Urothelium cell line (cell line): Measurements from ENCODE around the gene TMSB4X.
"Not testable (repeated sequence)": the region's sequence is repeated elsewhere in the genome, so short reads cannot be mapped to it uniquely, and the experiment has no call there.

Experiments used
- DNase-seq: peaks from one replicate; pipeline ENCODE4 v3.0.0; 2011; ENCODE audit warnings: low spot score, mixed read lengths
- FAIRE-seq: peaks from 2 replicates; lab custom pipeline; 2011; peaks lifted over from hg19 to GRCh38; lab: Jason Lieb, UNC

Gene TMSB4X

DNA sequence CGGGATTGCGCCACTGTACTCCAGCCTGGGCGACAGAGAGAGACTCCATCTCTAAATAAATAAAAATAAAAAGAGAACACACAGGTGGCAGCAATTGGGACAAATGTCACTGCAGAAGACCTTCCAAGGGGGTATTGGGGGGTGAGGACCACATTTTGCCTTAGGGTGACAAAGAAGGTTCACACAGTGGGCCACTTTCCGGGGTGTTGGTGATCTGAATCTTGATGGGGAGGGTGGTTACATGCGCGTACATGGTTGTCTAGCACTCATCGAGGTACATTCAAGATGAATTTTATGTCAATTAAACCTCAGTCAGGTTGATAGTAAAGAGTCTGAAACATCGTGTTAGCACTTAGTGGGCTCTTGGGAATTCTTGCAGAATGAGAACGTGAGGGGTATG, 20.5 kb upstream of the TMSB4X start:
- DNase-seq (no peak), FAIRE-seq (no peak)

DNA sequence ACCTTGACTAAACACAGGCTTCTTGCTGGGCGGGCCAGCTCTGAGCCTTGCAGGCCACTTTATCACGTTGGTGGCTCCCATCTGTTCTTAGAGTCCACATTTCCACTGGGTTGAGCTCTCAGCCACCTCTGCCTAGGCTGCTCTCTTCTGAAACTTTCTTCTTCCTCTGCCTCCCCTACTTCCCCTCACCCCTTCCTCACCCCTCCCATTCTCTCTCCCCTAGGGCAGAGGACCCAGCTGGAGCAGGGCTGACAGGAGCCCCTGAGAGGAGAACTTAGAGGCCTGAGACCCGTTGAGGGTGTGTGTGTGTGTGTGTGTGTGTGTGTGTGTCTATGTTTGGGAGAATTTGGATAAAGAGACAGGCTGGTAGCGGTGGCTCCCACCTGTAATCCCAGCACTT, 19.9 kb upstream of the TMSB4X start:
- FAIRE-seq: no peak

GRCh38 chrX:12955882-12956703, 18.8 kb upstream of the TMSB4X start:
- FAIRE-seq: no peak
- DNase-seq: peak; percentile 35

More for the DNA sequence above, 19.9 kb upstream of the TMSB4X start:
- no peak for DNase-seq

GRCh38 chrX:12956704-12957534, 18.0 kb upstream of the TMSB4X start:
- FAIRE-seq (no peak), DNase-seq (peak; percentile 29)

- no peak for FAIRE-seq
- no peak for DNase-seq
Observed at GRCh38 chrX:12958059-12958458, 16.9 kb upstream of the TMSB4X start.

DNA sequence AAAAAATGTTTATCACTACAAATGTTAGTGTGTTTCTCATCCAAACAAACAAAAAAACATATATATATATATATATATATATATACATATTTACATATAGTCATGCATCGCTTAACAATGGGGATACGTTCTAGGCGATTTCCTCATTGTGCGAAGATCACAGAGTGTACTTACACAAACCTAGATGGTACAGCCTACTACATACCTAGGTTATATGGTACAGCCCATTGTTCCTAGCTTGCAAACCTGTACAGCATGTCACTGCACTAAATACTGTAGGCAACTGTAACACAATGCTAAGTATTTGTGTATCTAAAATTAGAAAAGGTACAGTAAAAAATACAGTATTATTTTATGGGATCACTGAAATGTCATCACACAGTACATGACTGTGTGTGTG, 16.4 kb upstream of the TMSB4X start:
- no peak for FAIRE-seq
- no peak for DNase-seq

GRCh38 chrX:12961196-12961718, 13.7 kb upstream of the TMSB4X start:
- no peak for DNase-seq
- no peak for FAIRE-seq

DNA sequence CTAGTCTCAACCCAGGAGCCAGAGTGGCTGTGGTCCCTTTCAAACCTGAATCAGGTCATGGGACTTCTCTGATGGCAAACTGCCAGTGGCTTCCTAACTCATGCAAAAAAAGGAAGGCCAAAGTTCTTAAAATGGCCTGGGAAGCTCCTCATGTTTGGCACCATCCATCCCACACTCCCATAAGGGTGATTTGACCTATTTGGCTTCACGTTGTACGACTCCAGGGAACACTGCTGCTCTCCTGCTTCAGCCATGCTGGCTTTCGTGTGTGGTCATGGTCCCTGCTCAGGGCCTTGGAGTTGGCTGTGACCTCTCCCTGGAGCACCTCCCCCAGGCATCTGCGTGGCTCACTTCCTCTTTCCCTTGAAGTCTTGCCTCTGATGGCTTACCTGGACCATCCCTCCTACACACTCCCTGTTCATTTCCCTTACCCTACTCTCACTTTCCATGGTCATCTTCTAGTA, 12.8 kb upstream of the TMSB4X start:
- DNase-seq (no peak), FAIRE-seq (no peak)

DNA sequence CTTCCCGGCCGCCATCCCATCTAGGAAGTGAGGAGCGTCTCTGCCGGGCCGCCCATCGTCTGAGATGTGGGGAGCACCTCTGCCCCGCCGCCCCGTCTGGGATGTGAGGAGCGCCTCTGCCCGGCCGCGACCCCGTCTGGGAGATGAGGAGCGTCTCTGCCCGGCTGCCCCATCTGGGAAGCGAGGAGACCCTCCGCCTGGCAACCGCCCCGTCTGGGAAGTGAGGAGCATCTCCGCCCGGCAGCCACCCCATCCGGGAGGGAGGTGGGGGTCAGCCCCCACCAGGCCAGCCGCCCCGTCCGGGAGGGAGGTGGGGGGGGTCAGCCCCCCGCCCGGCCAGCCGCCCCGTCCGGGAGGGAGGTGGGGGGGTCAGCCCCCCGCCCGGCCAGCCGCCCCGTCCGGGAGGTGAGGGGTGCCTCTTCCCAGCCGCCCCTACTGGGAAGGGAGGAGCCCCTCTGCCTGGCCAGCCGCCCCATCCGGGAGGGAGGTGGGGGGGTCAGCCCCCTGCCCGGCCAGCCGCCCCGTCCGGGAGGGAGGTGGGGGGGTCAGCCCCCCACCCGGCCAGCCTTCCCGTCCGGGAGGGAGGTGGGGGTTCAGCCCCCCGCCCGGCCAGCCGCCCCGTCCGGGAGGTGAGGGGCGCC, 11.6 kb upstream of the TMSB4X start:
- not testable (repeated sequence) for DNase-seq, FAIRE-seq

DNA sequence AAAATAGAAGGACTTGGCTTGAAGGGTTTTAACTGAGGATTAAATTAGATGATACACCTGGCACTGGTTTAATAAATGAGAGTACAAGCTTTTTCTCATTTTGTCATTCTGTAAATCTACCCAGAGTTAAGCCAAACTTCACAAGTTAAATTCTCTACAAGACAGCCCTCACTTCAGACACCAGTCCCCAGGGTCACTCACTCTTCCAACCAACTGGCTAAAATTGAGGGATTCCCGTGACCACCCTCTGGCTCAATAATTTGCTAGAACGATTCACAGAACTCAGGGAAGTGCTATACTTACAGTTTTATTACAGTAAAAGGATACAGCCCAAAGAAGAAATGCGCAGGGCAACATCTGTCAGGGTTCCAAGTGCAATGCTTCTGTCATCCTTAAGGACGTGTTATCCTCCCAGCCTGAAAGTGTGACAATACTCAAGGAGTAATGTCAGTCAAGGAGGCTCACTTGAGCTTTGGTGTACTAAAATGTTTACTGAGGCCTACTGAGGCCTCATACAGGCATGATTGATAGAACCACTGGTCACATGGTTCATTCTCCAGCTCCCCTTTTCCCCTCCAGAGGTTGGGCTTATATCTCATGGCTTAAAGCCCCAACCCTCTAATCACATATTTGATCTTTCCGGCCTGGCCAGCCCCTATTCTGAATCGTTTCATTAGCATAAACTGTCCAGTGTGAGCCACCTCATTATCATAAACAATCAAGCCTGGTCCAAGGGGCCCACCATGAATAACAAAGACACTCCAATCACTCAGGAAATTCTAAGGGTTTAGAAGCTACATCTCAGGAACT, 9.6 kb upstream of the TMSB4X start:
- FAIRE-seq: no peak

DNA sequence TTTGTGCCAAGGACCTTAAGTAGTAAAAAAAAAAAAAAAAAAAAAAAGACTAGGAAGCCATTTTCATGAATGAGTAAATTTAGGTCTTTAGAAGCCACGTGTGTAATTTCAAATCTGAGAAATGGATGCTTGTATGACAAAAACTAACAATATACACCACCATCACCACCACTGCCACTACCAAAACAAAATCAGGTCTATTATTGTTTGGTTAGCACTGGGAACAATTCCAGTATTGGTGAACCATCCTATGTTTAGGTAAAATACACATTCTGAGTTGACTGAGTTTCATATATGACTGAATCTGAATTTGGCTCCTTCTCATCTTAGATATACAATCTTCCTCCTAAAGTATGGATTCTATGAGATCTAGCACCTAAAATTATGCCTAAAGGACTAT, 8.8 kb upstream of the TMSB4X start:
- no peak for DNase-seq
- FAIRE-seq: no peak

More for the DNA sequence above, 9.6 kb upstream of the TMSB4X start:
- DNase-seq: no peak

- DNase-seq: no peak
- no peak for FAIRE-seq
Observed at GRCh38 chrX:12967711-12968465, 7.0 kb upstream of the TMSB4X start.

- DNase-seq (no peak), FAIRE-seq (no peak)
Observed at GRCh38 chrX:12970691-12971202, 4.2 kb upstream of the TMSB4X start.

- FAIRE-seq (no peak), DNase-seq (no peak)
Observed at GRCh38 chrX:12971282-12972003, 3.5 kb upstream of the TMSB4X start.

DNA sequence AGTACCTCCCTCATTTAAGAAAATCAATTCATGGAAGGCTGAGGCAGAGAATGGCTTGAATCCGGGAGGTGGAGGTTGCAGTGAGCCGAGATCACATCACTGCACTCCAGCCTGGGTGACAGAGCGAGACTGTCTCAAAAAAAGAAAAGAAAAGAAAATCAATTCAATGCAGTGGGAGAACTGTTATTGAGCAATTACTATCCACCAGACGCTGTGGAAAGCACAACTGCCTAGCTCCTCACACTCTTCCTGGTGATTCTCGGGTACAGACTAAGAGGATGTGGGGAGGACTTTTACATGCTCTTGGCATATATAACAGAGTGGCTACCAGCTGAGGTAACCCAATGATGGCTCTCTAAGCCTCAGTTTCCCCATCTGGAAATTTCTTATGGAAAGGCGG, 2.7 kb upstream of the TMSB4X start:
- DNase-seq (no peak), FAIRE-seq (no peak)

- no peak for DNase-seq
- no peak for FAIRE-seq
Observed at GRCh38 chrX:12972878-12973560, 1.9 kb upstream of the TMSB4X start.

- DNase-seq: no peak
Observed at GRCh38 chrX:12973561-12974304, 1.2 kb upstream of the TMSB4X start.

More at GRCh38 chrX:12973561-12974304, 1.2 kb upstream of the TMSB4X start:
- FAIRE-seq: no peak
